Ovary (tissue), 9 donors: ENCODE measurements around the gene NCOR1. TPM values are rescaled to one million over a fixed set of nuclear protein-coding genes. Genes with fewer than 3 reads are reported as not detected.
A peak's percentile ranks its signal among the peaks of the same experiment; 100 is the strongest.
"Not testable (repeated sequence)": the region's sequence is repeated elsewhere in the genome, so short reads cannot be mapped to it uniquely, and the experiment has no call there.

Experiments used
- DNase-seq, 5 donors: peaks; one replicate each; pipeline ENCODE4 v3.0.0-alpha.2; 2019 to 2020
- H3K27ac ChIP-seq, 2 donors: fragments of 200-600 bp; one replicate each; pipeline versions ENCODE4 v1.5.1 to v1.8.0; 2019 to 2022
- H3K27me3 ChIP-seq: fragments of 200-600 bp; one replicate; pipeline ENCODE4 v1.8.0; 2022
- H3K36me3 ChIP-seq: fragments of 200-600 bp; sonication (generic); one replicate; pipeline ENCODE4 v1.5.1; 2019
- H3K4me1 ChIP-seq: one replicate; pipeline ENCODE4 v1.8.1; 2013; ENCODE audit warnings: mild to moderate bottlenecking, moderate library complexity; ENCODE audit not compliant: insufficient read depth
- H3K4me3 ChIP-seq: fragments of 200-600 bp; sonication (generic); one replicate; pipeline ENCODE4 v1.5.1; 2017
- H3K9me3 ChIP-seq, 2 donors: fragments of 200-600 bp in 1 of 2; sonication (generic) in 1 of 2; one replicate each; pipeline versions ENCODE4 v1.5.1 to v1.8.1; 2013 to 2019; ENCODE audit warnings: mild to moderate bottlenecking in 1 of 2, moderate library complexity in 1 of 2
- EP300 ChIP-seq: sonication (generic); formaldehyde crosslinking; IDR thresholded peaks from one replicate; pipeline ENCODE4 v1.6.1; 2017; ENCODE audit warnings: antibody characterized with exemption
- POLR2A ChIP-seq: fragments of 450-650 bp; IDR thresholded peaks from one replicate; pipeline ENCODE4 v1.6.1; 2017; ENCODE audit warnings: antibody characterized with exemption, mild to moderate bottlenecking, moderate library complexity
- WGBS, 3 donors: extraction: QIAGEN DNeasy Blood & Tissue Kit in 1 of 3; methylation state at CpG; one replicate each; pipeline versions ENCODE4 v1.1.5 to v1.1.7; 2013 to 2017; 5-methylcytosine and 5-hydroxymethylcytosine counted together
- intact Hi-C, 4 donors: fragments of 100-400 bp; cut with DNase I; formaldehyde crosslinking; loops; one replicate each; pipeline versions ENCODE4 v1.11.0 to v1.15.1; 2022 to 2023
- polyA plus RNA-seq, 2 donors: library from polyadenylated mRNA; stranded (reverse); fragments of 200-250 nt in 1 of 2; fragments of 350-450 nt in 1 of 2; fragmentation: Illumina TruSeq in 1 of 2; extraction: RNeasy Lipid Tissue Mini Kit (QIAGEN cat#74804) in 1 of 2; gene quantifications; one replicate each; pipeline ENCODE4 v1.2.3, GENCODE V29; 2013 to 2014
- total RNA-seq, 7 donors: library from RNA; depleted of rRNA in 2 of 7; stranded (reverse); fragments of >200 nt in 2 of 7; fragmentation: NEBNext Ultra II Directional in 3 of 7; extraction: Animal tissue kit (Norgen Biotek cat#: 25700) in 3 of 7; gene quantifications; one replicate each; pipeline versions ENCODE4 v1.1.0 to v1.2.4, GENCODE V29; 2016 to 2023
- TF ChIP-seq, protein P1 (sequence below), 3 donors: fragments of 450-650 bp in 2 of 3; fragments of 200-600 bp in 1 of 3; IDR thresholded peaks; one replicate each; pipeline versions ENCODE4 v1.5.1 to v1.8.0; 2016 to 2022; ENCODE audit warnings: antibody characterized with exemption in 3 of 3, mild to moderate bottlenecking in 1 of 3
- donor health status: DM: no; HTN: no; CAD: no; lungs with moderate emphysema.
- donor health status: DM: no; HTN: no; CAD: no.
- donor health status: Bipolar disorder and iron deficiency.
- donor health status: DM: yes; HTN: yes; CAD: no.
- donor health status: DM: no; HTN: no; CAD: no.
- donor health status: DM: yes; HTN: yes; CAD: no.

Gene NCOR1
- total and polyA plus RNA-seq, 9 donors, result 32.4 to 142 (median 110) TPM

- DNase-seq, result no peak
- H3K4me3 ChIP-seq, result no peak overlapping the region
- intact Hi-C loops, result loop anchor here in 1 of 4 donors (10.0 kb wide), 1 partner anchor 1492 kb away; no protein-coding TSS in a partner anchor
- TF ChIP-seq POLR2A, result no peak
- no peak for TF ChIP-seq EP300
- TF ChIP-seq, protein P1, sequence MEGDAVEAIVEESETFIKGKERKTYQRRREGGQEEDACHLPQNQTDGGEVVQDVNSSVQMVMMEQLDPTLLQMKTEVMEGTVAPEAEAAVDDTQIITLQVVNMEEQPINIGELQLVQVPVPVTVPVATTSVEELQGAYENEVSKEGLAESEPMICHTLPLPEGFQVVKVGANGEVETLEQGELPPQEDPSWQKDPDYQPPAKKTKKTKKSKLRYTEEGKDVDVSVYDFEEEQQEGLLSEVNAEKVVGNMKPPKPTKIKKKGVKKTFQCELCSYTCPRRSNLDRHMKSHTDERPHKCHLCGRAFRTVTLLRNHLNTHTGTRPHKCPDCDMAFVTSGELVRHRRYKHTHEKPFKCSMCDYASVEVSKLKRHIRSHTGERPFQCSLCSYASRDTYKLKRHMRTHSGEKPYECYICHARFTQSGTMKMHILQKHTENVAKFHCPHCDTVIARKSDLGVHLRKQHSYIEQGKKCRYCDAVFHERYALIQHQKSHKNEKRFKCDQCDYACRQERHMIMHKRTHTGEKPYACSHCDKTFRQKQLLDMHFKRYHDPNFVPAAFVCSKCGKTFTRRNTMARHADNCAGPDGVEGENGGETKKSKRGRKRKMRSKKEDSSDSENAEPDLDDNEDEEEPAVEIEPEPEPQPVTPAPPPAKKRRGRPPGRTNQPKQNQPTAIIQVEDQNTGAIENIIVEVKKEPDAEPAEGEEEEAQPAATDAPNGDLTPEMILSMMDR (IDR thresholded peaks at IDR 0.05), result no peak
- no peak overlapping the region for H3K27ac ChIP-seq
- H3K27me3 ChIP-seq, result no peaks in the 10 kb centered on the region
- no peaks in the 10 kb centered on the region for H3K4me1 ChIP-seq
- no peaks in the 10 kb centered on the region for H3K36me3 ChIP-seq
- whole genome bisulfite sequencing, 3 donors, result 88 to 95% (median 91%) methylated on average over 3 of the region's 3 CpGs
- H3K9me3 ChIP-seq, result no peaks in the 10 kb centered on the region
Measured at GRCh38 chr17:16222406-16222805, 7.1 kb upstream of the NCOR1 start.

DNA sequence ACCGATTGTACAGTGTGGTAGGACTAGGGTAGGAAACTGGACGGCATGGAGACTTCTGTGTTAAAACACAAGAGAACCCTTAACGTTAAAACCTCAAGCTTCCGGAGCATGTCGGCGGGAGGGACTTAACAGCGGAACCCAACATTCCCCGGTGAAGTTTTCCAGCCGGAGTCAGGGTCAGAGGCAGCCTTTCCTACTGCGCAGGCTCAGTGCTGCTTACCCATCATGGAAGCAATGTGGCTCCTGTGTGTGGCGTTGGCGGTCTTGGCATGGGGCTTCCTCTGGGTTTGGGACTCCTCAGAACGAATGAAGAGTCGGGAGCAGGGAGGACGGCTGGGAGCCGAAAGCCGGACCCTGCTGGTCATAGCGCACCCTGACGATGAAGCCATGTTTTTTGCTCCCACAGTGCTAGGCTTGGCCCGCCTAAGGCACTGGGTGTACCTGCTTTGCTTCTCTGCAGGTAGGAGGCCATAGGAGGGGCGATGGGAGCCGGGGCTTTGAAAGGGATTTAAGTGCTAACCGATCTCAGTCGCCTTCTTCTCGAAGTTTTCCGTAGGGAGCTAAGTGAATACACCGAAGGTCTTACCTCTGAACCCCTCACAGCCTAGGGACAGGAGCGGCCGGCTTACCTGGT is 1.8 kb upstream of the NCOR1 start, which contains the start of gene PIGL:
Gene PIGL (plus strand): TSS at position 209 of the 634 bp plus-strand sequence. CDS start 17 bp downstream, at position 226.
- TF ChIP-seq, protein P1 (IDR thresholded peaks at IDR 0.05), result no peak
- TF ChIP-seq POLR2A (no peak), EP300 (no peak)
- intact Hi-C loops, result loop anchor here in 1 of 4 donors (5.0 to 10.0 kb wide), 2 partner anchors 70 to 212 kb away; no protein-coding TSS in a partner anchor
- Histone ChIP-seq H3K36me3 (no peaks in the 10 kb centered on the region), H3K27ac (peak within 1 kb of the TSS; percentile 92 to 98), H3K9me3 (no peaks in the 10 kb centered on the region), H3K27me3 (no peaks in the 10 kb centered on the region), H3K4me3 (peak within 1 kb of the TSS; percentile 85), H3K4me1 (peaks cover 6% of the 10 kb centered on the region)
- 0% methylated on average over 29 of the region's 29 CpGs for WGBS, 3 donors
- DNase-seq, result peak; percentile 86 to 89 (median 88)

- Histone ChIP-seq H3K27ac (peak overlapping the region; percentile 92 to 98), H3K4me3 (peak overlapping the region; percentile 85)
- H3K36me3 ChIP-seq, H3K4me1 ChIP-seq, H3K27me3 ChIP-seq, DNase-seq, H3K9me3 ChIP-seq: not testable (repeated sequence)
- intact Hi-C loops, result loop anchor here in 1 of 4 donors (5.0 to 10.0 kb wide), 2 partner anchors 71 to 212 kb away; no protein-coding TSS in a partner anchor
- WGBS, 3 donors, result 65 to 77% (median 75%) methylated on average over 34 to 38 of the region's 38 CpGs
Measured at GRCh38 chr17:16216341-16217001, 1.1 kb upstream of the NCOR1 start.

DNA sequence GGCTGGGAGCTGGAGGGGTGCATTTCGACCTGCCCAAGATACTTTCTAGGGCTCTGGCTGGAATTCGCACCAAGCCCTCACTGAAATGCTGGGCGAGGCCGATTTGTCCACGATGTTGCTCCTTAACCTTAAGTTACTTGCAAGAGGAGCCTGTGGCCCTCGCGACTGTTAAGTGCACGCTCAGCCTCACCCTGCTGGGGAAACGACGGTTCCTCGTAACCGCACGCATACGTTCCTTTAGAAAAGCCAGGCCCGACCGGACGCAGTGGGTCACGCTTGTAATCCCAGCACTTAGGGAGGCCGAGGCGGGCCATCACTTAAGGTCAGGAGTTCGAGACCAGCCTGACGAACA is 607 bp upstream of the NCOR1 start:
- TF ChIP-seq EP300, result no peak
- TF ChIP-seq, protein P1 (IDR thresholded peaks at IDR 0.05), result no peak
- no peak for TF ChIP-seq POLR2A
- WGBS, 3 donors, result 9 to 28% (median 16%) methylated on average over 22 of the region's 22 CpGs
- Histone ChIP-seq H3K27ac (peak overlapping the region; percentile 92 to 98), H3K4me3 (peak overlapping the region; percentile 85), H3K4me1 (peaks cover 8% of the 10 kb centered on the region), H3K27me3 (no peaks in the 10 kb centered on the region), H3K9me3 (no peaks in the 10 kb centered on the region), H3K36me3 (no peaks in the 10 kb centered on the region)
- DNase-seq, result no peak
- intact Hi-C loops, result loop anchor here in 2 of 4 donors (1.0 to 10.0 kb wide), 3 partner anchors 70 to 211 kb away; no protein-coding TSS in a partner anchor

DNA sequence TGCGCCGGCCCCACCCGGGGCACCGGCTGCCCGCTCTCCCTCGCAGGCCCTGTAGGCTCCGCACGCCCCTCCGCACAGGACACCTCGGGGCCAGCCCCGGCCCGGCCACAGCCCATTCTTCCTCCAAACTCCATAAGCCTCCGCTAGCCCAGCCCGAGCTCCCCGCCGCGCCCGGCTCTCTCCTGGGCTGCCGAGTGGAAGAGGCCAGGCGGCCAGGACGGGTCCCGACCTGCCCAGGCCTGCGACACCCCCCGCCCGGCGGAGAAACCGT is 397 bp downstream of the NCOR1 start:
- Histone ChIP-seq H3K4me1 (peaks cover 8% of the 10 kb centered on the region), H3K27me3 (no peaks in the 10 kb centered on the region), H3K9me3 (no peaks in the 10 kb centered on the region), H3K36me3 (no peaks in the 10 kb centered on the region), H3K4me3 (peak overlapping the region; percentile 85), H3K27ac (peak overlapping the region; percentile 92 to 98)
- intact Hi-C loops, result loop anchor here in 2 of 4 donors (1.0 to 10.0 kb wide), 3 partner anchors 71 to 210 kb away; no protein-coding TSS in a partner anchor
- 0 to 1% (median 0%) methylated on average over 18 to 27 of the region's 27 CpGs for WGBS, 3 donors
- DNase-seq, result no peak
- TF ChIP-seq POLR2A, result no peak
- TF ChIP-seq, protein P1 (IDR thresholded peaks at IDR 0.05), result no peak
